GF-D8 (cell line): Measurements from ENCODE around the gene ABCF2.

ENCODE experiments used
- DNase-seq: peaks from one replicate; lab custom pipeline; 2025; lab: John Stamatoyannopoulos, UW

ABCF2 gene

DNA sequence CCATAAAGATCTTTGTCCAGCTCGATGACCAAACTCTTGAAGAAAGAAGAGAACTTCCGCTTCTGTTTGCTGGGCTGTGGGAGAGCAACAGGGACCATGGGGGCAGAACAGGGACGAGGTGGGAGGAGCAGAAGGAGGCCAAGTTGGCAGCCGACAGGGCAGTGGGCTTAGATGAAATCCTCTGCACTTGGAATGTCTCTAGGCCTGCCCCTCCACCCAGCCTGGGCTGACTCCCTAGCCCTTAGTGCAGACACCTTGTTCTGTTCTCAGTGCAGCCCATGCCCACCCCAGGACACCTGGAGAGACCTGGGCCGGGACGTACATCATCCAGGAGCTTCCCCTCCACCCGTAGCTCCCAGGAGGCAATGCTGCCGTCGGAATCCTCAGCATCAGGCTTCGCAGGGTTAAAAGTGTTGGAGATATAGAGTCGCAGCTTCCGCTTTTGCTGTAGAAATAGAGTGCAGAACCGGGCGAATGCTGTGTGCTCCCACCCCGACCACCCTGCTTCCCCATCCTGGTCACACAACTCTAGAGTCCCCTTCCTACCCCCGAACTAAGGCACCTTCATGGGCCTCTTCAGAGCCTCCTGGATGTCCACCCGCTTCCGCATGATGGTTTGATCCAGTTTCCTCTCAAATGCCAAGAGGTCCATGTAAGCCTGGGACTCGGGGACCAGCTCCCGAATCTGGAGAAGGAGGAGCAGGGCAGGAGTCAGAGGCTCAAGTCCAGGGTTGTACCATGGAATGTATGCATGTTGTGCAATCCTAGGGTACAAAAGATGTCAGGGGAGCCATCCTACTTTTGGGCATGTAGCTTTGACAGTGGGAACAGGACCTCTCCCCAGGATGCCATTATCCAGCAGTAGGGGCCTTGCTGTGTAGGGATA is 15.4 kb upstream of the ABCF2 start:
- DNase-seq, result no peak

GRCh38 chr7:151241755-151242096 is 14.7 kb upstream of the ABCF2 start:
- no peak for DNase-seq

DNA sequence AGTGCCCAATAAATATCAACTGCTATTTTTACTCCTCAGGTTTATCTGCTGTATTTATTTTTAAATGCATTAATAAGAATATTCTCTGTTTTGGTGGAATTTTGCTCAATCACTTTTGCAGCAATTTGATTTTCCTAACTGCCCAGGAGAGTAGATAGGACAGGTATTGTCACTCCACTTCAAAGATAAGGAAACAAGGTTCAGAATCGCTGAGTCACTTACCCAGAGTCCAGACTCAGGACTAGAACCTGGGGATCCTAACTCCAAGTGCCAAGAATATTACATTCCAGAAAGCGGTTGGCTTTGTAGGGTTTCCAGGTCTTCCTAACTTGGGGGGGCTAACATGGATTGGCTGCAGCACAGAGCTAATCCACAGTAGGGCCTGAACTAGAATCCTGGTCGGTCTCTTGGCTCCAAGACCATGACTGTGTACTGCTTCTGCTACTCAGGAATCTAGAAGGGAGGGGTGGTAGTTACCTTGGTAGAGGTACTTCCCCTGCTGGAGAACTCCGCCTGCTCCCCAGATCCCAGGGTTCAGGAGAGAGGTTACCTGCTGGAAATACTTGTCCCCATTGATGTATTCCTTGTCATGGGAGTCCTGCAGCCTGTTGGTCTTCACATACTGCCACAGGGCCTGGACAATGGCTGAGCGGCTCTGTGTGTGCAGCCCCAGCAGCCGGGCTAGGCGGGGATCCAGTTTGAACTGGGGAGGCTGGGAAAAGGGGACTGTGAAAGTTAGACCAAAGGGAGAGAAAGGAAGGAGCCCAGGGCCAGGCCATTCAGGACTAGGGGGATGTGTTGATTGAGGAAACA is 14.1 kb upstream of the ABCF2 start:
- DNase-seq, result no peak

DNA sequence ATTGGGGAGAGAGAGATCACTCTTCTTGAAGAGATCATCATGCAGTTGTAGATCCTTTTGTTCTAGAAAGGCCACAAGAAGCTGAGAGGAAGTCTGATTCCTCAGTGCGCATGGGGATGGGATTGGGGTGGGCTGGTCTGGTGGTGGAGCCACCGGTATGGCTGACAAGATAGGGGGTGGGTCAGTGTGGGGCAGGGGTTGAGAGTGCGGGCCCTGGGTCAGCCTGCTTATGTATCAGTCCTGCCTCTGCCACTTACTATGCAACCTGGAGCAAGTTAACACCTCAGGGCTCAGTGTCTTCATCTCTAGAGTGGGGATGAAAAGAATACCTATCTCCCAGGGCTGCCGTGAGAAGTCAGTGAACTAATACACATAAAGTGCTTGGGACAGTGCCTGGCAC is 13.5 kb upstream of the ABCF2 start:
- no peak for DNase-seq

DNA sequence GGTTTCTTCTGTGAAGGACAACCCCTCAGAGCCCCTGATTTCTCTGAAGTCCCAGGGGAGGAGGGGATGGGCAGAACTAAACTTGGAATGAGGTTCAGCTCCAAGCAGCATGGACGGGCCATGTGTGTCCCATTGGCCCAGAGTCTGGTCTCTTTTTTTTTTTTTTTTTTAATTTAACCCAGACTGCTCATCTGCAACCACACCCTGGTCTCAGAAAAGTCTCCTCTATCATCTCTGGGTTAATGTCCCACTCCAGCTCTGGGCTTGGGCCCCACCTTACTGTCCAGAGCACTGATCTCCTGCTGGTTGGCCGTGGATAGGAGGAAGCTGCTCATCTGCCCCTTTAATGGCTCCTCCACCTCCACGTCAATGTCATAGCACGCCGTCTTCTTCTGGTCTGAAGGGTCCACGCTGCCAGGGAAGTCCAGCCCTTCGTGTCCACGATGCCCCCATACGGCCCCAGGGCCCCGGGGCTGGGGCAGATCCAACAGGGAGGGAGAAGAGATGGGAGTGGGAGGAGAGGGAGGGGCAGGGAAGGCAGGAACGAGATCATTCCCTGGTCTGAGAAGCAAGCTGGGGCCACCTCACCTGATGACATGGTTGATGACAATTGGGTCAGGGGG is 12.9 kb upstream of the ABCF2 start:
- no peak for DNase-seq

DNA sequence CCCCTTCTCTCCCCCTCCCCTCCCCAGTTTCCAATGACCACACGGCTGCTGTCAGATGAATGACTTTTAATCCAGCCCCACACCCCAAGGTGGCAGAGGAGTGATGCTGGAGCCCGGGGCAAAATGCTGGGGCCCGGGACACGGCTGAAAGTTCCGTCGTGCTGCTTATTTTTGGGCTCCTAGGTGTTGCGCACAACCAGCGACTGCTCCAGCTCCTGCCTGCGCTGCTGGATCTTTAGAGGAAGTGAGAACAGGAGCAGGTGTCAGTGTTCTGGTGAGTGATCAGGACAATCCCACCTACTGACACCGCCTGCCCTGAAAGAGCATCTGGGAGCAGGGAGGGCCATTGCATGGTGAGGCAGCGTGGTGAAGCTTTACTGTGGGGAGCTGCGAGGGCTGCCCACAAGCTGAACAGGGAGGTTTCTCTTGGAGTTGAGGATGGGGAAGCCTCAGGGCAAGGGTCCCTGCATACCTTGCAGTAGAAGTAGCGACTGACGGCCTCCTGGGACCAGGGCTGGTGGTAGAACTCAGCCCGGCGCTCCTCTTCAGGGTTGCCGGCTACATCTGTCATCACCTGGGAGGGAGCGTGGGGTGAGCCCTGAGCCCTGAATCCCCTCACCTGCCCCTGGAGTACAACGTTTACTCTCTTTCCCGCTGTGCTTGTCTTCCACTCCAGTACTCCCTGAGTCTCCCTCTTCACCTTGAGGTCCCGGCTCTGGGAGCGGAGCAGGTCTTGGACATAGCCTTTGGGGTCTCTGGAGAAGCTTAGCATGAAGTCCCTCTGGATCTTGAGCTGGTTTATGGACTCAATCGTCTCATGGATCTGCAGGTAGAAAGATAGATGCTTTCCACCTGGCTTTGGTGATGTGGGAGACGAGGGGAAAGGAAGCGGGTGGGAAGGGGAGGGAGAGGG is 12.2 kb upstream of the ABCF2 start:
- no peak for DNase-seq

- DNase-seq, result no peak
Observed at GRCh38 chr7:151238190-151238810, 11.3 kb upstream of the ABCF2 start.

DNA sequence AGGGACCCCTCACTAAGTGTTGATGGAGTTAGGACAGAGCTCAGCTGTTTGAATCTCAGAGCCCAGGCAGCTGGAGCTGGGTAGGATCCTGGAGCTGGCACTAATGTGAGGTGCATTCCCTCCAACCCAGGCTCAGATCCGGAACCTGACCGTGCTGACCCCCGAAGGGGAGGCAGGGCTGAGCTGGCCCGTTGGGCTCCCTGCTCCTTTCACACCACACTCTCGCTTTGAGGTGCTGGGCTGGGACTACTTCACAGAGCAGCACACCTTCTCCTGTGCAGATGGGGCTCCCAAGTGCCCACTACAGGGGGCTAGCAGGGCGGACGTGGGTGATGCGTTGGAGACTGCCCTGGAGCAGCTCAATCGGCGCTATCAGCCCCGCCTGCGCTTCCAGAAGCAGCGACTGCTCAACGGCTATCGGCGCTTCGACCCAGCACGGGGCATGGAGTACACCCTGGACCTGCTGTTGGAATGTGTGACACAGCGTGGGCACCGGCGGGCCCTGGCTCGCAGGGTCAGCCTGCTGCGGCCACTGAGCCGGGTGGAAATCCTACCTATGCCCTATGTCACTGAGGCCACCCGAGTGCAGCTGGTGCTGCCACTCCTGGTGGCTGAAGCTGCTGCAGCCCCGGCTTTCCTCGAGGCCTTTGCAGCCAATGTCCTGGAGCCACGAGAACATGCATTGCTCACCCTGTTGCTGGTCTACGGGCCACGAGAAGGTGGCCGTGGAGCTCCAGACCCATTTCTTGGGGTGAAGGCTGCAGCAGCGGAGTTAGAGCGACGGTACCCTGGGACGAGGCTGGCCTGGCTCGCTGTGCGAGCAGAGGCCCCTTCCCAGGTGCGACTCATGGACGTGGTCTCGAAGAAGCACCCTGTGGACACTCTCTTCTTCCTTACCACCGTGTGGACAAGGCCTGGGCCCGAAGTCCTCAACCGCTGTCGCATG is 10.5 kb upstream of the ABCF2 start:
- no peak for DNase-seq

- DNase-seq, result no peak
Observed at GRCh38 chr7:151236406-151236805, 9.4 kb upstream of the ABCF2 start.

DNA sequence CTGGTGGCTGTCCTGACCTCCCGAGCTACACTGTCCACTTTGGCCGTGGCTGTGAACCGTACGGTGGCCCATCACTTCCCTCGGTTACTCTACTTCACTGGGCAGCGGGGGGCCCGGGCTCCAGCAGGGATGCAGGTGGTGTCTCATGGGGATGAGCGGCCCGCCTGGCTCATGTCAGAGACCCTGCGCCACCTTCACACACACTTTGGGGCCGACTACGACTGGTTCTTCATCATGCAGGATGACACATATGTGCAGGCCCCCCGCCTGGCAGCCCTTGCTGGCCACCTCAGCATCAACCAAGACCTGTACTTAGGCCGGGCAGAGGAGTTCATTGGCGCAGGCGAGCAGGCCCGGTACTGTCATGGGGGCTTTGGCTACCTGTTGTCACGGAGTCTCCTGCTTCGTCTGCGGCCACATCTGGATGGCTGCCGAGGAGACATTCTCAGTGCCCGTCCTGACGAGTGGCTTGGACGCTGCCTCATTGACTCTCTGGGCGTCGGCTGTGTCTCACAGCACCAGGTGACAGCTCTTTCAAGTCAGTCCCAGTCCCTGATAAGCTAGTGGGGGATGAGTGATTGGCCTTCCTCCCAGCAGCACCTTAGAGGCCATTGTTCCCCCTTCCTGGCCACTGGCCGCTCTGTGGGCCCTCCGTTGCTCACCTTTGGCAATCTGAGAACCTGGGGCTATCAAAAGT is 8.2 kb upstream of the ABCF2 start:
- DNase-seq, result no peak

- DNase-seq, result no peak
Observed at GRCh38 chr7:151233804-151234203, 6.8 kb upstream of the ABCF2 start.

DNA sequence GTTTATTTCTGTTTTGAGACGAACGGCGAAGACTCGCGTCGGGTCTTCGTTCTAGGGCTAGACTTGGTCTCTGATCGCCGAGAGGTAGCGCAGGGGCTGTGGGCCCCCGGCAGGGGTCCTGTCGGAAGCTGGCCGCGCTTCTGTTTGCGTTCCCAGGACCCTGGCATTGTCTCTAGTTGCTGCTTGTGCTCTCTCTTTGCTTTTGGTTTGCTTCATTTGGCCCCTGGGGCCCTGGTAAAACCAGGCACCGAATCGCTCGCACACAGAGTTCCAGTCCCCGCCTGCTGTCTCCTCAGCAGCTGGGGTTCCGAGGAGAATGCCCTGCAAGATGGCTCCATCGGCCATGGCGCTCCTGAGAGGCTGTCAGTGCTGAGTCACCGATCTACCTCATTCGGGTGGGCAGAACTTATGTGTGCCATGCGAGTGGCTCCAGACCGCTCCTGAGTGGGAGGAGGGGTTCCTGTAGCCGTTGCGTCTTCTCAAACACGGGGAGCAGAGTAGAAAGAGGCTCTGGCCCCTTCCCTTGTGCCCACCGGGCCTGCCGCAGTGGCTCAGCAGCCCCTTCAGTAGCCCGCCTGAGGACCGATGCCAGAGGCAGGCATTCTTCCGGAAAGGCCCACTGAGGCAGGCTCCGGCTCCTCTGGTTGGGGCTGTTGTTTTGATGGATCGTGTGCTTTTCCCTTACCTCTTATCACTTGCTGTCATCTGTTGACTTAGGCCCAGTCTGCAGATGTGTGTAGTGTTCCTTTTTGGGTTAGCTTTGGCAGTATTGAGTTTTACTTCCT is 6.1 kb upstream of the ABCF2 start:
- peak; percentile 48 for DNase-seq

- DNase-seq, result peak; percentile 77
Observed at GRCh38 chr7:151232091-151232916, 5.3 kb upstream of the ABCF2 start, which contains the start of gene CHPF2. CHPF2 (plus strand) TSS chr7:151232483; CDS start chr7:151234012, 1,529 bp downstream.

DNA sequence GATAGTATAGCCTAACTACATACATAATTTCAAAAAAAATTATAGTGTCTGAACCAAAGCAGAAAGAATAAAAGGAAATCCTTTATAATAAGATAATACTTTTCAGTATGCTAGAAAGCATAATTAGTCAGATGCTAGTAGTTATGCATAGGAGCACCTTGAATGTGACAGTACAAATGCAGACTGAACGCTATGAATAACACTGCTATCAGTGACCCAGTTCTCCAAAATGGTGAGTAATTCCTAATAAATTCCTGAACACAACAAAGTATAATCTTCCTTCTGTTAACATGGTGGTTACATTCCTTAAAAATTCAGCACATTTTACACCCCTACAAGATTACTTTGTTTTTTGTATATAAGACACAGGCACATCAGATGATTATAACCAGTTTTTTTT is 4.1 kb upstream of the ABCF2 start:
- no peak for DNase-seq

DNA sequence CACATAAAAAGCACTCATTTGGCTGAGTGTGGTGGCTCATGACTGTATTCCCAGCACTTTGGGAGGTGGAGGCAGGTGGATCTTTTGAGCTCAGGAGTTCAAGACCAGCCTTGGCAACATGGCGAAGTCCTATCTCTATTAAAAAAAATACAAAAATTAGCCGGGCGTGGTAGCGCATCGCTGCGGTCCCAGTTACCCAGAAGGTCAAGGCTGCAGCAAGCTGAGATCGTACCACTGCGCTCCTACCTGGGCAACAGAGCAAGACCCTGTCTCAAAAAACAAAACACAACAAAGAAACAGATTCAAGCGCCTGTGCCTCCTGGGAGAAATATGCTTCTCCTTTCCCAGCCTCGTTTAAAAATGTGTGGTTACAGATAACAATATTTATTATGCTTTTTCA is 2.2 kb upstream of the ABCF2 start:
- DNase-seq, result no peak

DNA sequence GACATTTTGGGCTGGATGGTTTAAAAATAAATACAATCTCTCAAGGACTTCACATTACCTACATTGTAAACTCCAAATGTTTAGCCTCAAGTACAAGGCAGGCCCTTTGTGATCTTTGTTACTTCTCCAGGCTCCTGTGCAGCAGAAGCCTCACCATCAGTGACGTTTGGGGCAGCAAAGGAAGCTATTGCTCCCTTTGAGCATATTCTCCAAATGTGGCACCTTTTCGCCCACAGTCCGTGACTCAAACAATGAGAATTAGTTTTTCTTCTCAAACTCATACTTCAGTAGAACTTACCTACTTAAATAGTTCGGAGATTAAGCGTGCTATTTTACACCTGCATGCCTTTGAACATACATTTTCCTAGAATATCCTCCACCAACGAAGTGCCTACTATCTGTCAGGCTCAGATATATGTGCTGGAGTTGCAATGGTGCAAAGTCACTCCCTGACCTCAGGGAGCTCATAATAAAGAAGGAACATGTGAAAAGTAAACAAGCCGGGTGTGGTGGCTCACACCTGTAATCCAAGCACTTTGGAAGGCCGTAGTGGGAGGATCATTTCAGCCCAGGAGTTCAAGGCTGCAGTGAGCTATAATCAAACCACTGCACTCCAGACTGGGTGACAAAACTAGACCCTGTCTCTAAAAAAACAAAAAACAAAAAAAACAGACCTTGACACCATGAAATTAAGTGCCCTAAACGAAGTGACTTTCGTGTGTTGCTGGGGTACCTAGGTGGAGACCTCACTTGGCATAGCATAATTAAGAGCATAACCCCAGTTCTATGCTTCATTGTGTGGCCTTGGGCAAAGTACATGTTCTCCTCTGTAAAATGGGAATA is 1.2 kb upstream of the ABCF2 start:
- no peak for DNase-seq

GRCh38 chr7:151226560-151226874 is 488 bp downstream of the ABCF2 start:
- DNase-seq, result no peak
